Measurements from ENCODE around the gene MYMX.
"Not testable (repeated sequence)": the region's sequence is repeated elsewhere in the genome, so short reads cannot be mapped to it uniquely, and the experiment has no call there.

The MYMX gene

GRCh38 chr6:44216677-44217331, at the start of gene MYMX:
Gene MYMX, plus strand, starts transcription at chr6:44216926. Its CDS starts 546 bp downstream, at chr6:44217472.
- no peak for FAIRE-seq

GRCh38 chr6:44167567-44167966, 49.2 kb upstream of the MYMX start:
- FAIRE-seq, result no peak

GRCh38 chr6:44169154-44169553, 47.6 kb upstream of the MYMX start:
- FAIRE-seq, result no peak

GRCh38 chr6:44169886-44170570, 46.7 kb upstream of the MYMX start:
- no peak for FAIRE-seq

- FAIRE-seq, result no peak
Measured at GRCh38 chr6:44171899-44172546, 44.7 kb upstream of the MYMX start.

GRCh38 chr6:44172731-44173500, 43.8 kb upstream of the MYMX start:
- FAIRE-seq, result no peak

GRCh38 chr6:44176130-44176761, 40.5 kb upstream of the MYMX start:
- no peak for FAIRE-seq

- FAIRE-seq, result no peak
Measured at GRCh38 chr6:44176762-44177509, 39.8 kb upstream of the MYMX start.

GRCh38 chr6:44177691-44178423, 38.9 kb upstream of the MYMX start:
- FAIRE-seq, result no peak

GRCh38 chr6:44178424-44179071, 38.2 kb upstream of the MYMX start:
- FAIRE-seq, result no peak

- no peak for FAIRE-seq
Measured at GRCh38 chr6:44179072-44179536, 37.6 kb upstream of the MYMX start.

GRCh38 chr6:44179648-44180047, 37.1 kb upstream of the MYMX start:
- no peak for FAIRE-seq

GRCh38 chr6:44180406-44180805, 36.3 kb upstream of the MYMX start:
- FAIRE-seq, result no peak

- no peak for FAIRE-seq
Measured at GRCh38 chr6:44180886-44181285, 35.8 kb upstream of the MYMX start.

GRCh38 chr6:44181784-44182183, 34.9 kb upstream of the MYMX start:
- FAIRE-seq, result not testable (repeated sequence)

GRCh38 chr6:44182911-44183390, 33.8 kb upstream of the MYMX start:
- no peak for FAIRE-seq

- no peak for FAIRE-seq
Measured at GRCh38 chr6:44183783-44184182, 32.9 kb upstream of the MYMX start.

- FAIRE-seq, result not testable (repeated sequence)
Measured at GRCh38 chr6:44185356-44185755, 31.4 kb upstream of the MYMX start.

GRCh38 chr6:44185953-44186634, 30.6 kb upstream of the MYMX start:
- no peak for FAIRE-seq

GRCh38 chr6:44186635-44187025, 30.1 kb upstream of the MYMX start:
- FAIRE-seq, result no peak

All from islet of Langerhans (tissue), 1 donor.